PFSK-1 (cell line): ENCODE data around the gene HOXA6.

Source experiments
- POLR2AphosphoS5 ChIP-seq: IDR thresholded peaks from 2 replicates; pipeline ENCODE4 v1.6.1; 2012; ENCODE audit warnings: low read depth, mild to moderate bottlenecking, control low read depth, low read length, moderate library complexity
- TAF1 ChIP-seq: IDR thresholded peaks from 2 replicates; pipeline ENCODE4 v1.6.1; 2012; ENCODE audit warnings: low read length, control low read depth, borderline replicate concordance; ENCODE audit not compliant: insufficient read depth

GRCh38 chr7:27185854-27186667, 38.5 kb upstream of the HOXA6 start:
- TF ChIP-seq POLR2AphosphoS5 (no peak), TAF1 (no peak)
